ENCODE results near the gene SHH.

GRCh38 chr7:155807789-155808548 lies 4.3 kb downstream of the SHH start:
- TF ChIP-seq POLR2A (IDR thresholded peaks at IDR 0.05; ENCODE audit: low read depth, low read length) (no peak), POU2F2 (IDR thresholded peaks at IDR 0.05; ENCODE audit: low read depth, low read length) (no peak), POLR2AphosphoS5 (IDR thresholded peaks at IDR 0.05; ENCODE audit: low read depth, low read length) (no peak), SPI1 (IDR thresholded peaks at IDR 0.05; ENCODE audit: low read depth, low read length) (no peak)

Data from GM12891 (cell line).